H9 (cell line): ENCODE results near the gene GRIP1. TPM values are rescaled to one million over a fixed set of nuclear protein-coding genes. Genes with fewer than 3 reads are reported as not detected.

Experiments used
- DNase-seq: peaks from one replicate; pipeline ENCODE4 v3.0.0-alpha.2; 2017
- H2AFZ ChIP-seq: one replicate; pipeline ENCODE4 v1.6.1; 2013; ENCODE audit warnings: mild to moderate bottlenecking, low read length, control low read depth, moderate library complexity
- H2AK5ac ChIP-seq: 2 replicates; pipeline ENCODE4 v1.6.1; 2013; ENCODE audit warnings: low read length, control low read depth, mixed read lengths; ENCODE audit not compliant: insufficient read length
- H2BK120ac ChIP-seq: one replicate; pipeline ENCODE4 v1.6.1; 2013; ENCODE audit warnings: low read depth, mild to moderate bottlenecking, low read length, control low read depth, inconsistent platforms; ENCODE audit not compliant: poor library complexity, severe bottlenecking
- H2BK12ac ChIP-seq: 2 replicates; pipeline ENCODE4 v1.6.1; 2013; ENCODE audit warnings: low read length, control low read depth, mixed read lengths, low read depth; ENCODE audit not compliant: insufficient read length
- H2BK15ac ChIP-seq: 2 replicates; pipeline ENCODE4 v1.6.1; 2013; ENCODE audit warnings: low read depth, low read length, control low read depth
- H2BK20ac ChIP-seq: one replicate; pipeline ENCODE4 v1.6.1; 2013; ENCODE audit warnings: low read depth, mild to moderate bottlenecking, low read length, control low read depth, inconsistent platforms; ENCODE audit not compliant: poor library complexity, severe bottlenecking
- H2BK5ac ChIP-seq: 2 replicates; pipeline ENCODE4 v1.6.1; 2013; ENCODE audit warnings: low read length, control low read depth, mixed read lengths; ENCODE audit not compliant: insufficient read length
- H3K14ac ChIP-seq: 2 replicates; pipeline ENCODE4 v1.6.1; 2013; ENCODE audit warnings: low read length, control low read depth; ENCODE audit not compliant: insufficient read depth
- H3K18ac ChIP-seq: 2 replicates; pipeline ENCODE4 v1.6.1; 2013; ENCODE audit warnings: low read depth, mild to moderate bottlenecking, mixed read lengths, low read length, control low read depth; ENCODE audit not compliant: insufficient read length
- H3K23ac ChIP-seq: 2 replicates; pipeline ENCODE4 v1.6.1; 2013; ENCODE audit warnings: low read length, control low read depth, mixed read lengths, low read depth; ENCODE audit not compliant: insufficient read length
- H3K23me2 ChIP-seq: 2 replicates; pipeline ENCODE4 v1.6.1; 2013; ENCODE audit warnings: low read depth, mild to moderate bottlenecking, mixed read lengths, low read length, control low read depth; ENCODE audit not compliant: insufficient read length, poor library complexity, severe bottlenecking
- H3K27ac ChIP-seq: 2 replicates; pipeline ENCODE4 v1.5.1; 2013; ENCODE audit warnings: low read length, control low read depth, mixed read lengths, low read depth; ENCODE audit not compliant: insufficient read length
- H3K27me3 ChIP-seq: 2 replicates; pipeline ENCODE4 v1.6.1; 2013; ENCODE audit warnings: low read length, control low read depth, inconsistent platforms; ENCODE audit not compliant: insufficient read depth
- H3K4ac ChIP-seq: 2 replicates; pipeline ENCODE4 v1.6.1; 2013; ENCODE audit warnings: low read depth, mild to moderate bottlenecking, control low read depth, inconsistent platforms, low read length, moderate library complexity
- H3K4me1 ChIP-seq: 2 replicates; pipeline ENCODE4 v1.6.1; 2013; ENCODE audit warnings: low read length, control low read depth, inconsistent platforms; ENCODE audit not compliant: insufficient read depth
- H3K4me2 ChIP-seq: 2 replicates; pipeline ENCODE4 v1.6.1; 2013; ENCODE audit warnings: low read length, control low read depth, mixed read lengths; ENCODE audit not compliant: insufficient read length, insufficient read depth
- H3K56ac ChIP-seq: 2 replicates; pipeline ENCODE4 v1.6.1; 2013; ENCODE audit warnings: low read depth, mild to moderate bottlenecking, mixed read lengths, low read length, control low read depth; ENCODE audit not compliant: insufficient read length
- H3K79me1 ChIP-seq: 2 replicates; pipeline ENCODE4 v1.6.1; 2013; ENCODE audit warnings: low read depth, mild to moderate bottlenecking, moderate library complexity, low read length, control low read depth, inconsistent platforms; ENCODE audit not compliant: insufficient read depth, poor library complexity, severe bottlenecking
- H3K79me2 ChIP-seq: 2 replicates; pipeline ENCODE4 v1.6.1; 2013; ENCODE audit warnings: low read length, control low read depth, inconsistent platforms; ENCODE audit not compliant: insufficient read depth
- H3K9ac ChIP-seq: 2 replicates; pipeline ENCODE4 v1.6.1; 2013; ENCODE audit warnings: low read length, control low read depth, mixed read lengths; ENCODE audit not compliant: insufficient read length; ENCODE audit errors: extremely low read depth
- H3K9me3 ChIP-seq: one replicate; pipeline ENCODE4 v1.6.1; 2013; ENCODE audit warnings: low read depth, low read length, inconsistent platforms; ENCODE audit not compliant: control insufficient read depth
- H3T11ph ChIP-seq: one replicate; pipeline ENCODE4 v1.6.1; 2013; ENCODE audit warnings: mild to moderate bottlenecking, low read length, control low read depth, inconsistent platforms
- H4K20me1 ChIP-seq: one replicate; pipeline ENCODE4 v1.6.1; 2013; ENCODE audit not compliant: control insufficient read depth, insufficient read length, insufficient read depth
- H4K5ac ChIP-seq: 2 replicates; pipeline ENCODE4 v1.6.1; 2013; ENCODE audit warnings: low read depth, mild to moderate bottlenecking, mixed read lengths, low read length, control low read depth; ENCODE audit not compliant: insufficient read length
- H4K8ac ChIP-seq: replicated peaks from 2 replicates; pipeline ENCODE4 v1.6.1; 2013; ENCODE audit warnings: low read length, control low read depth, mixed read lengths, low read depth; ENCODE audit not compliant: insufficient read length
- H4K91ac ChIP-seq: 2 replicates; pipeline ENCODE4 v1.6.1; 2013; ENCODE audit warnings: low read depth, mild to moderate bottlenecking, moderate library complexity, mixed read lengths, low read length, control low read depth; ENCODE audit not compliant: insufficient read length
- H3K27ac Mint-ChIP-seq, 3 experiments: 2 replicates in 2 of 3; 3 replicates in 1 of 3; pipeline ENCODE4 v1.8.0; 2020 to 2021; ENCODE audit warnings: mixed read lengths in 3 of 3, mild to moderate bottlenecking in 1 of 3, moderate library complexity in 1 of 3
- H3K27me3 Mint-ChIP-seq: 2 replicates; pipeline ENCODE4 v1.8.0; 2021; ENCODE audit warnings: low read depth, mild to moderate bottlenecking, moderate library complexity, mixed read lengths
- H3K36me3 Mint-ChIP-seq, 3 experiments: 2 replicates in 2 of 3; 3 replicates in 1 of 3; pipeline ENCODE4 v1.8.0; 2020 to 2021; ENCODE audit warnings: low read depth in 3 of 3, mixed read lengths in 3 of 3; ENCODE audit not compliant: insufficient read depth in 1 of 3
- H3K4me1 Mint-ChIP-seq, 2 experiments: 2 replicates each; pipeline ENCODE4 v1.8.0; 2020; ENCODE audit warnings: mixed read lengths in 2 of 2
- H3K4me3 Mint-ChIP-seq, 2 experiments: 2 replicates in 1 of 2; 3 replicates in 1 of 2; pipeline ENCODE4 v1.8.0; 2020 to 2021; ENCODE audit warnings: mild to moderate bottlenecking in 2 of 2, mixed read lengths in 2 of 2, moderate library complexity in 1 of 2
- H3K9me3 Mint-ChIP-seq, 2 experiments: 2 replicates in 1 of 2; 3 replicates in 1 of 2; pipeline ENCODE4 v1.8.0; 2020; ENCODE audit warnings: mild to moderate bottlenecking in 2 of 2, mixed read lengths in 2 of 2, moderate library complexity in 1 of 2
- WGBS: extraction: QIAGEN DNeasy Blood & Tissue Kit; methylation state at CpG from one replicate; pipeline ENCODE4 v1.1.7; 2013; ENCODE audit warnings: missing lambda C conversion rate, low lambda C conversion rate, mixed read lengths; ENCODE audit not compliant: insufficient read length; ENCODE audit errors: extremely low coverage; 5-methylcytosine and 5-hydroxymethylcytosine counted together
- total RNA-seq: library from RNA; stranded (reverse); gene quantifications from 2 replicates; pipeline ENCODE4 v1.2.1, GENCODE V29; 2021
- TF ChIP-seq, protein P1 (sequence below): fragments of 200-600 bp; sonication (generic); conservative IDR thresholded peaks from 3 replicates; pipeline ENCODE4 v1.8.0; 2021; ENCODE audit warnings: antibody characterized with exemption, mild to moderate bottlenecking

GRIP1 gene
- total RNA-seq, 1 experiment from 2014 or later, result 19.5 TPM

DNA sequence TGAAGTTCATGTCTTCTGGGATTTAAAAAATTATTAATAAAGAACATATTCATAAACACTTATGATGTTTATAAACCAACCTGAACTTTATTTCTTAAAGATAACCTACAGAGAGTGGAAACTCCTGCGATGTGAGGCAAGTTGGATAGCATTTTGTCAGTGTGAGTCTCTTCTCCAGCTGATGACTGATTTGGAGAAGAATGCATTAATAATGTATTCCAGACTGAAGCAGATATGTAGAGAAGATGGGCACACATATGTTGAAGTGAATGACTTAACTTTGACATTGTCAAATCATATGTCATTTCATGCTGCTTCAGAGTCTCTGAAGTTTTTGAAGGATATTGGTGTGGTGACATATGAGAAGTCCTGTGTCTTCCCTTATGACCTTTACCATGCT, 369.3 kb downstream of the GRIP1 start:
- no peak overlapping the region for H3K23ac ChIP-seq
- H2AK5ac ChIP-seq, result no peak overlapping the region
- H3K4me3 Mint-ChIP-seq, result no peak overlapping the region
- H3K27me3 Mint-ChIP-seq, result no peaks in the 10 kb centered on the region
- H4K8ac ChIP-seq, result no peak overlapping the region
- no peak overlapping the region for H2BK20ac ChIP-seq
- H4K20me1 ChIP-seq, result no peaks in the 10 kb centered on the region
- H3K4me2 ChIP-seq, result no peak overlapping the region
- H2BK5ac ChIP-seq, result no peak overlapping the region
- no peak for DNase-seq
- no peaks in the 10 kb centered on the region for H3K23me2 ChIP-seq
- H3K9me3 Mint-ChIP-seq, result no peaks in the 10 kb centered on the region
- H3K27me3 ChIP-seq, result no peaks in the 10 kb centered on the region
- H3T11ph ChIP-seq, result no peak overlapping the region
- H3K9me3 ChIP-seq, result no peaks in the 10 kb centered on the region
- peaks cover 4 to 37% (median 30%) of the 10 kb centered on the region in 3 experiments; a peak in 6 of 7 replicates for H3K36me3 Mint-ChIP-seq
- no peak overlapping the region for H3K27ac Mint-ChIP-seq
- WGBS, result no CpG with 5 or more reads among the region's 1 CpG
- H2BK120ac ChIP-seq, result no peak overlapping the region
- TF ChIP-seq, protein P1, sequence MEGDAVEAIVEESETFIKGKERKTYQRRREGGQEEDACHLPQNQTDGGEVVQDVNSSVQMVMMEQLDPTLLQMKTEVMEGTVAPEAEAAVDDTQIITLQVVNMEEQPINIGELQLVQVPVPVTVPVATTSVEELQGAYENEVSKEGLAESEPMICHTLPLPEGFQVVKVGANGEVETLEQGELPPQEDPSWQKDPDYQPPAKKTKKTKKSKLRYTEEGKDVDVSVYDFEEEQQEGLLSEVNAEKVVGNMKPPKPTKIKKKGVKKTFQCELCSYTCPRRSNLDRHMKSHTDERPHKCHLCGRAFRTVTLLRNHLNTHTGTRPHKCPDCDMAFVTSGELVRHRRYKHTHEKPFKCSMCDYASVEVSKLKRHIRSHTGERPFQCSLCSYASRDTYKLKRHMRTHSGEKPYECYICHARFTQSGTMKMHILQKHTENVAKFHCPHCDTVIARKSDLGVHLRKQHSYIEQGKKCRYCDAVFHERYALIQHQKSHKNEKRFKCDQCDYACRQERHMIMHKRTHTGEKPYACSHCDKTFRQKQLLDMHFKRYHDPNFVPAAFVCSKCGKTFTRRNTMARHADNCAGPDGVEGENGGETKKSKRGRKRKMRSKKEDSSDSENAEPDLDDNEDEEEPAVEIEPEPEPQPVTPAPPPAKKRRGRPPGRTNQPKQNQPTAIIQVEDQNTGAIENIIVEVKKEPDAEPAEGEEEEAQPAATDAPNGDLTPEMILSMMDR, result no peak
- H2AFZ ChIP-seq, result no peak overlapping the region
- no peak overlapping the region for H4K91ac ChIP-seq
- no peaks in the 10 kb centered on the region for H3K4me1 ChIP-seq
- no peak overlapping the region for H4K5ac ChIP-seq
- H3K14ac ChIP-seq, result no peak overlapping the region
- H3K79me1 ChIP-seq, result no peaks in the 10 kb centered on the region
- H3K9ac ChIP-seq, result no peak overlapping the region
- no peak overlapping the region for H3K56ac ChIP-seq
- H3K4me1 Mint-ChIP-seq, result no peaks in the 10 kb centered on the region; a peak in 1 of 4 replicates
- H3K18ac ChIP-seq, result no peak overlapping the region
- no peak overlapping the region for H2BK15ac ChIP-seq
- H3K27ac ChIP-seq, result no peak overlapping the region
- H3K79me2 ChIP-seq, result no peaks in the 10 kb centered on the region
- H3K4ac ChIP-seq, result no peak overlapping the region
- H2BK12ac ChIP-seq, result no peak overlapping the region
